ENCODE results near the gene IFI44. TPM values are rescaled to one million over a fixed set of nuclear protein-coding genes. Genes with fewer than 3 reads are reported as not detected.

IFI44 gene
- polyA plus RNA-seq, 3 donors: 23.0 to 48.1 (median 35.5) TPM

DNA sequence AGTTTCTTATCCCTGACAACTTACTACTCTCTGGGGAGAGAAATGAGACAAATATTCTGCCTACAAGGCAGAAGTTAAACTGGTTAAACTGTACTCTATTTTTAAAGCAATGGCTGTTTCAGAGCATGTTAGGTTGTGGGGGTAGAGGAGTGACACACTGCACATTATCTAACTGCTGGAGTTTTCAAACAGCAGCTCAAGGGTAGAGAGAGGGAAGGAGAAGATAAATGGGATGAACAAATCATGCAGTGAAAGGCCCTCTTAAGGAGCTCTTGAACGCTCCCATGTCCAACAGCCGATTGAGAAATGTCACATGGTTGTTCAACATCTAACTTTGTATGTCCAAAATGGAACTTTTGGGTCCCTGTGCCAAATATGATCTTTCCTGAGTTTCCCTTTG lies 43.4 kb upstream of the IFI44 start:
- H3K9me3 ChIP-seq (replicated peaks in 1 of 2; ENCODE audit: control insufficient read depth in 1 of 2, insufficient read depth in 1 of 2, low read length in 2 of 2): no peaks in the 10 kb centered on the region
- no peak overlapping the region for H3K4me2 ChIP-seq (replicated peaks; ENCODE audit: extremely low read depth, low read length, poor library complexity, severe bottlenecking)
- no peak for DNase-seq
- Mint-ChIP-seq H3K27me3 (ENCODE audit: low read depth in 3 of 3) (peaks cover 2 to 4% (median 4%) of the 10 kb centered on the region in 3 donors), H3K4me1 (no peaks in the 10 kb centered on the region), H3K27ac (no peak overlapping the region), H3K36me3 (no peaks in the 10 kb centered on the region), H3K4me3 (no peak overlapping the region), H3K9me3 (no peaks in the 10 kb centered on the region)
- H3K36me3 ChIP-seq (replicated peaks in 1 of 2; ENCODE audit: control insufficient read depth in 1 of 2, insufficient read depth in 2 of 2, low read length in 2 of 2): no peaks in the 10 kb centered on the region
- no peak overlapping the region for H3K4me3 ChIP-seq (replicated peaks in 1 of 3; ENCODE audit: low read depth in 2 of 3, low read length in 3 of 3)
- 85% methylated on average over 2 of the region's 2 CpGs for WGBS (ENCODE audit: insufficient coverage)
- TF ChIP-seq, protein P1, sequence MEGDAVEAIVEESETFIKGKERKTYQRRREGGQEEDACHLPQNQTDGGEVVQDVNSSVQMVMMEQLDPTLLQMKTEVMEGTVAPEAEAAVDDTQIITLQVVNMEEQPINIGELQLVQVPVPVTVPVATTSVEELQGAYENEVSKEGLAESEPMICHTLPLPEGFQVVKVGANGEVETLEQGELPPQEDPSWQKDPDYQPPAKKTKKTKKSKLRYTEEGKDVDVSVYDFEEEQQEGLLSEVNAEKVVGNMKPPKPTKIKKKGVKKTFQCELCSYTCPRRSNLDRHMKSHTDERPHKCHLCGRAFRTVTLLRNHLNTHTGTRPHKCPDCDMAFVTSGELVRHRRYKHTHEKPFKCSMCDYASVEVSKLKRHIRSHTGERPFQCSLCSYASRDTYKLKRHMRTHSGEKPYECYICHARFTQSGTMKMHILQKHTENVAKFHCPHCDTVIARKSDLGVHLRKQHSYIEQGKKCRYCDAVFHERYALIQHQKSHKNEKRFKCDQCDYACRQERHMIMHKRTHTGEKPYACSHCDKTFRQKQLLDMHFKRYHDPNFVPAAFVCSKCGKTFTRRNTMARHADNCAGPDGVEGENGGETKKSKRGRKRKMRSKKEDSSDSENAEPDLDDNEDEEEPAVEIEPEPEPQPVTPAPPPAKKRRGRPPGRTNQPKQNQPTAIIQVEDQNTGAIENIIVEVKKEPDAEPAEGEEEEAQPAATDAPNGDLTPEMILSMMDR (IDR thresholded peaks at IDR 0.05): no peak
- H3K9ac ChIP-seq (ENCODE audit: insufficient read depth, low read length, poor library complexity, severe bottlenecking): no peak overlapping the region
- intact Hi-C loops (cut with micrococcal nuclease): loop anchor here in 1 of 2 donors (10.0 kb wide), 1 partner anchor 471 kb away; no protein-coding TSS in a partner anchor
- no peak overlapping the region for H3K27ac ChIP-seq (ENCODE audit: low read depth in 1 of 2, low read length in 2 of 2)
- no peaks in the 10 kb centered on the region for H4K20me1 ChIP-seq (ENCODE audit: insufficient read depth, low read length)
- no peaks in the 10 kb centered on the region for H3K79me2 ChIP-seq (ENCODE audit: insufficient read depth, low read length)
- H3K27me3 ChIP-seq (ENCODE audit: control insufficient read depth in 2 of 2, insufficient read depth in 2 of 2, low read length in 2 of 2): no peaks in the 10 kb centered on the region
- H3K4me1 ChIP-seq (ENCODE audit: control insufficient read depth in 1 of 2, insufficient read depth in 2 of 2, low read length in 2 of 2): no peaks in the 10 kb centered on the region
- no peak overlapping the region for H2AFZ ChIP-seq (ENCODE audit: insufficient read depth, low read depth, low read length, poor library complexity, severe bottlenecking)

DNA sequence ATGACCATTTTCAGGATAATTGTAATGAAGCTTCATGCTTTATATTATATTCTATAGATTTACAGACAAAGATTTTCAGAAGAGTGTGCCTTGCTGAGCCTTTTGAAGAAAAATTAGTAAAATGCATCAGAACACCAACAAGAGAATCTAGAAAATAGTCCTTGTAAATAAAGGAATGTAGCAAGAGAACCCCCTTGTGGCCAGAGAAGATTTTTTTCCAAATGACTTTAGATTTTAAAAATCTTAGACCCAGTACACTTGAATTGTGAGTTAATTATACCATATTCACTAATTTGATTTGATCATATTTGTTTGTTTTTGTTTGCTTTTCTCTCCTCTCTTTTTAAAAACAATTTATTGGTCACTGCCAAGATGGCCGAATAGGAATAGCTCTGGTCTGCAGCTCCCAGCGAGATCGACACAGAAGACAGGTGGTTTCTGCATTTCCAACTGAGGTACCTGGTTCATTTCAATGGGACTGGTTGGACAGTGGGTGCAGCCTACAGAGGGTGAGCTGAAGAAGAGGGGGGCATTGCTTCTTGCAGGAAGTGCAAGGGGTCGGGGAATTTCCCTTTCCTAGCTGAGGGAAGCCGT lies 42.2 kb upstream of the IFI44 start:
- H3K36me3 ChIP-seq (replicated peaks in 1 of 2; ENCODE audit: control insufficient read depth in 1 of 2, insufficient read depth in 2 of 2, low read length in 2 of 2): no peaks in the 10 kb centered on the region
- no peaks in the 10 kb centered on the region for H4K20me1 ChIP-seq (ENCODE audit: insufficient read depth, low read length)
- H3K4me3 ChIP-seq (replicated peaks in 1 of 3; ENCODE audit: low read depth in 2 of 3, low read length in 3 of 3): no peak overlapping the region
- TF ChIP-seq, protein P1 (IDR thresholded peaks at IDR 0.05): peak; percentile 30
- H3K9me3 Mint-ChIP-seq: no peaks in the 10 kb centered on the region
- peaks cover 0 to 4% (median 3%) of the 10 kb centered on the region in 3 donors for H3K27me3 Mint-ChIP-seq (ENCODE audit: low read depth in 3 of 3)
- no peak overlapping the region for H3K27ac ChIP-seq (ENCODE audit: low read depth in 1 of 2, low read length in 2 of 2)
- no peaks in the 10 kb centered on the region for H3K36me3 Mint-ChIP-seq
- H3K79me2 ChIP-seq (ENCODE audit: insufficient read depth, low read length): no peaks in the 10 kb centered on the region
- H3K9ac ChIP-seq (ENCODE audit: insufficient read depth, low read length, poor library complexity, severe bottlenecking): no peak overlapping the region
- 100% methylated on average over 2 of the region's 5 CpGs for WGBS (ENCODE audit: insufficient coverage)
- H3K4me2 ChIP-seq (replicated peaks; ENCODE audit: extremely low read depth, low read length, poor library complexity, severe bottlenecking): no peak overlapping the region
- DNase-seq: no peak
- H3K9me3 ChIP-seq (replicated peaks in 1 of 2; ENCODE audit: control insufficient read depth in 1 of 2, insufficient read depth in 1 of 2, low read length in 2 of 2): no peaks in the 10 kb centered on the region
- H3K27me3 ChIP-seq (ENCODE audit: control insufficient read depth in 2 of 2, insufficient read depth in 2 of 2, low read length in 2 of 2): no peaks in the 10 kb centered on the region
- no peak overlapping the region for H2AFZ ChIP-seq (ENCODE audit: insufficient read depth, low read depth, low read length, poor library complexity, severe bottlenecking)
- H3K4me1 ChIP-seq (ENCODE audit: control insufficient read depth in 1 of 2, insufficient read depth in 2 of 2, low read length in 2 of 2): no peaks in the 10 kb centered on the region
- intact Hi-C loops (cut with micrococcal nuclease): loop anchor here in 1 of 2 donors (10.0 kb wide), 1 partner anchor 473 kb away; no protein-coding TSS in a partner anchor
- no peaks in the 10 kb centered on the region for H3K4me1 Mint-ChIP-seq
- no peak overlapping the region for H3K4me3 Mint-ChIP-seq
- no peak overlapping the region for H3K27ac Mint-ChIP-seq
